H9 (cell line): ENCODE measurements around the gene SLC38A1. TPM values are rescaled to one million over a fixed set of nuclear protein-coding genes. Genes with fewer than 3 reads are reported as not detected.

Source experiments
- DNase-seq: peaks from one replicate; pipeline ENCODE4 v3.0.0-alpha.2; 2017
- H2AFZ ChIP-seq: one replicate; pipeline ENCODE4 v1.6.1; 2013; ENCODE audit warnings: mild to moderate bottlenecking, low read length, control low read depth, moderate library complexity
- H2AK5ac ChIP-seq: 2 replicates; pipeline ENCODE4 v1.6.1; 2013; ENCODE audit warnings: low read length, control low read depth, mixed read lengths; ENCODE audit not compliant: insufficient read length
- H2BK120ac ChIP-seq: one replicate; pipeline ENCODE4 v1.6.1; 2013; ENCODE audit warnings: low read depth, mild to moderate bottlenecking, low read length, control low read depth, inconsistent platforms; ENCODE audit not compliant: poor library complexity, severe bottlenecking
- H2BK12ac ChIP-seq: 2 replicates; pipeline ENCODE4 v1.6.1; 2013; ENCODE audit warnings: low read length, control low read depth, mixed read lengths, low read depth; ENCODE audit not compliant: insufficient read length
- H2BK15ac ChIP-seq: 2 replicates; pipeline ENCODE4 v1.6.1; 2013; ENCODE audit warnings: low read depth, low read length, control low read depth
- H2BK20ac ChIP-seq: one replicate; pipeline ENCODE4 v1.6.1; 2013; ENCODE audit warnings: low read depth, mild to moderate bottlenecking, low read length, control low read depth, inconsistent platforms; ENCODE audit not compliant: poor library complexity, severe bottlenecking
- H2BK5ac ChIP-seq: 2 replicates; pipeline ENCODE4 v1.6.1; 2013; ENCODE audit warnings: low read length, control low read depth, mixed read lengths; ENCODE audit not compliant: insufficient read length
- H3K14ac ChIP-seq: 2 replicates; pipeline ENCODE4 v1.6.1; 2013; ENCODE audit warnings: low read length, control low read depth; ENCODE audit not compliant: insufficient read depth
- H3K18ac ChIP-seq: 2 replicates; pipeline ENCODE4 v1.6.1; 2013; ENCODE audit warnings: low read depth, mild to moderate bottlenecking, mixed read lengths, low read length, control low read depth; ENCODE audit not compliant: insufficient read length
- H3K23ac ChIP-seq: 2 replicates; pipeline ENCODE4 v1.6.1; 2013; ENCODE audit warnings: low read length, control low read depth, mixed read lengths, low read depth; ENCODE audit not compliant: insufficient read length
- H3K23me2 ChIP-seq: 2 replicates; pipeline ENCODE4 v1.6.1; 2013; ENCODE audit warnings: low read depth, mild to moderate bottlenecking, mixed read lengths, low read length, control low read depth; ENCODE audit not compliant: insufficient read length, poor library complexity, severe bottlenecking
- H3K27ac ChIP-seq: 2 replicates; pipeline ENCODE4 v1.5.1; 2013; ENCODE audit warnings: low read length, control low read depth, mixed read lengths, low read depth; ENCODE audit not compliant: insufficient read length
- H3K27me3 ChIP-seq: 2 replicates; pipeline ENCODE4 v1.6.1; 2013; ENCODE audit warnings: low read length, control low read depth, inconsistent platforms; ENCODE audit not compliant: insufficient read depth
- H3K4ac ChIP-seq: 2 replicates; pipeline ENCODE4 v1.6.1; 2013; ENCODE audit warnings: low read depth, mild to moderate bottlenecking, control low read depth, inconsistent platforms, low read length, moderate library complexity
- H3K4me1 ChIP-seq: 2 replicates; pipeline ENCODE4 v1.6.1; 2013; ENCODE audit warnings: low read length, control low read depth, inconsistent platforms; ENCODE audit not compliant: insufficient read depth
- H3K4me2 ChIP-seq: 2 replicates; pipeline ENCODE4 v1.6.1; 2013; ENCODE audit warnings: low read length, control low read depth, mixed read lengths; ENCODE audit not compliant: insufficient read length, insufficient read depth
- H3K56ac ChIP-seq: 2 replicates; pipeline ENCODE4 v1.6.1; 2013; ENCODE audit warnings: low read depth, mild to moderate bottlenecking, mixed read lengths, low read length, control low read depth; ENCODE audit not compliant: insufficient read length
- H3K79me1 ChIP-seq: 2 replicates; pipeline ENCODE4 v1.6.1; 2013; ENCODE audit warnings: low read depth, mild to moderate bottlenecking, moderate library complexity, low read length, control low read depth, inconsistent platforms; ENCODE audit not compliant: insufficient read depth, poor library complexity, severe bottlenecking
- H3K79me2 ChIP-seq: 2 replicates; pipeline ENCODE4 v1.6.1; 2013; ENCODE audit warnings: low read length, control low read depth, inconsistent platforms; ENCODE audit not compliant: insufficient read depth
- H3K9ac ChIP-seq: 2 replicates; pipeline ENCODE4 v1.6.1; 2013; ENCODE audit warnings: low read length, control low read depth, mixed read lengths; ENCODE audit not compliant: insufficient read length; ENCODE audit errors: extremely low read depth
- H3K9me3 ChIP-seq: one replicate; pipeline ENCODE4 v1.6.1; 2013; ENCODE audit warnings: low read depth, low read length, inconsistent platforms; ENCODE audit not compliant: control insufficient read depth
- H3T11ph ChIP-seq: one replicate; pipeline ENCODE4 v1.6.1; 2013; ENCODE audit warnings: mild to moderate bottlenecking, low read length, control low read depth, inconsistent platforms
- H4K20me1 ChIP-seq: one replicate; pipeline ENCODE4 v1.6.1; 2013; ENCODE audit not compliant: control insufficient read depth, insufficient read length, insufficient read depth
- H4K5ac ChIP-seq: 2 replicates; pipeline ENCODE4 v1.6.1; 2013; ENCODE audit warnings: low read depth, mild to moderate bottlenecking, mixed read lengths, low read length, control low read depth; ENCODE audit not compliant: insufficient read length
- H4K8ac ChIP-seq: replicated peaks from 2 replicates; pipeline ENCODE4 v1.6.1; 2013; ENCODE audit warnings: low read length, control low read depth, mixed read lengths, low read depth; ENCODE audit not compliant: insufficient read length
- H4K91ac ChIP-seq: 2 replicates; pipeline ENCODE4 v1.6.1; 2013; ENCODE audit warnings: low read depth, mild to moderate bottlenecking, moderate library complexity, mixed read lengths, low read length, control low read depth; ENCODE audit not compliant: insufficient read length
- H3K27ac Mint-ChIP-seq, 3 experiments: 2 replicates in 2 of 3; 3 replicates in 1 of 3; pipeline ENCODE4 v1.8.0; 2020 to 2021; ENCODE audit warnings: mixed read lengths in 3 of 3, mild to moderate bottlenecking in 1 of 3, moderate library complexity in 1 of 3
- H3K27me3 Mint-ChIP-seq: 2 replicates; pipeline ENCODE4 v1.8.0; 2021; ENCODE audit warnings: low read depth, mild to moderate bottlenecking, moderate library complexity, mixed read lengths
- H3K36me3 Mint-ChIP-seq, 3 experiments: 2 replicates in 2 of 3; 3 replicates in 1 of 3; pipeline ENCODE4 v1.8.0; 2020 to 2021; ENCODE audit warnings: low read depth in 3 of 3, mixed read lengths in 3 of 3; ENCODE audit not compliant: insufficient read depth in 1 of 3
- H3K4me1 Mint-ChIP-seq, 2 experiments: 2 replicates each; pipeline ENCODE4 v1.8.0; 2020; ENCODE audit warnings: mixed read lengths in 2 of 2
- H3K4me3 Mint-ChIP-seq, 2 experiments: 2 replicates in 1 of 2; 3 replicates in 1 of 2; pipeline ENCODE4 v1.8.0; 2020 to 2021; ENCODE audit warnings: mild to moderate bottlenecking in 2 of 2, mixed read lengths in 2 of 2, moderate library complexity in 1 of 2
- H3K9me3 Mint-ChIP-seq, 2 experiments: 2 replicates in 1 of 2; 3 replicates in 1 of 2; pipeline ENCODE4 v1.8.0; 2020; ENCODE audit warnings: mild to moderate bottlenecking in 2 of 2, mixed read lengths in 2 of 2, moderate library complexity in 1 of 2
- CTCF ChIP-seq: fragments of 200-600 bp; sonication (generic); conservative IDR thresholded peaks from 3 replicates; pipeline ENCODE4 v1.8.0; 2021; ENCODE audit warnings: antibody characterized with exemption, mild to moderate bottlenecking
- WGBS: extraction: QIAGEN DNeasy Blood & Tissue Kit; methylation state at CpG from one replicate; pipeline ENCODE4 v1.1.7; 2013; ENCODE audit warnings: missing lambda C conversion rate, low lambda C conversion rate, mixed read lengths; ENCODE audit not compliant: insufficient read length; ENCODE audit errors: extremely low coverage; 5-methylcytosine and 5-hydroxymethylcytosine counted together
- total RNA-seq: library from RNA; stranded (reverse); gene quantifications from 2 replicates; pipeline ENCODE4 v1.2.1, GENCODE V29; 2021

The SLC38A1 gene
- total RNA-seq, 1 experiment from 2014 or later, result 216 TPM

GRCh38 chr12:46296822-46297221 is 28.0 kb upstream of the SLC38A1 start:
- H3K56ac ChIP-seq, result no peak overlapping the region
- no peak overlapping the region for H2BK15ac ChIP-seq
- no peaks in the 10 kb centered on the region for H4K20me1 ChIP-seq
- H3K9me3 ChIP-seq, result no peaks in the 10 kb centered on the region
- peaks cover 5% of the 10 kb centered on the region; the same call in 1 of the 2 replicates for H3K4me1 ChIP-seq
- H2AFZ ChIP-seq, result no peak overlapping the region
- H2AK5ac ChIP-seq, result no peak overlapping the region
- H3K4me2 ChIP-seq, result no peak overlapping the region
- no peak for DNase-seq
- H2BK120ac ChIP-seq, result no peak overlapping the region
- peaks cover 11% of the 10 kb centered on the region in 2 experiments for H3K9me3 Mint-ChIP-seq
- no peak overlapping the region for H3K9ac ChIP-seq
- H3K27me3 ChIP-seq, result no peaks in the 10 kb centered on the region
- no peak overlapping the region for H4K5ac ChIP-seq
- no CpG with 5 or more reads among the region's 4 CpGs for WGBS
- H3K23me2 ChIP-seq, result no peaks in the 10 kb centered on the region
- H3K4me3 Mint-ChIP-seq, result no peak overlapping the region
- no peak overlapping the region for H3K18ac ChIP-seq
- no peak overlapping the region for H2BK20ac ChIP-seq
- H3K36me3 Mint-ChIP-seq, result peaks cover 6 to 11% (median 9%) of the 10 kb centered on the region in 3 experiments
- no peak overlapping the region for H4K8ac ChIP-seq
- H2BK12ac ChIP-seq, result no peak overlapping the region
- H2BK5ac ChIP-seq, result no peak overlapping the region
- H3K27ac ChIP-seq, result no peak overlapping the region
- peaks cover 9% of the 10 kb centered on the region for H3K27me3 Mint-ChIP-seq
- H3K79me2 ChIP-seq, result no peaks in the 10 kb centered on the region
- TF ChIP-seq CTCF, result no peak
- H4K91ac ChIP-seq, result no peak overlapping the region
- no peak overlapping the region for H3K14ac ChIP-seq
- no peak overlapping the region for H3T11ph ChIP-seq
- H3K79me1 ChIP-seq, result no peaks in the 10 kb centered on the region
- no peak overlapping the region for H3K27ac Mint-ChIP-seq
- no peak overlapping the region for H3K4ac ChIP-seq
- H3K23ac ChIP-seq, result no peak overlapping the region
- peaks cover 18% of the 10 kb centered on the region in 2 experiments for H3K4me1 Mint-ChIP-seq
